Fibroblast of pulmonary artery (primary cell): ENCODE results near the gene INPP4A.

Experiments
- DNase-seq: peaks from one replicate; pipeline ENCODE4 v3.0.0-alpha.2; 2010; ENCODE audit warnings: low read depth
- H3K4me3 ChIP-seq: replicated peaks from 2 replicates; pipeline ENCODE4 v1.5.1; 2011; ENCODE audit warnings: low read depth, mild to moderate bottlenecking, control low read depth, low read length, moderate library complexity
- TF ChIP-seq, protein P1 (sequence below): IDR thresholded peaks from 2 replicates; pipeline ENCODE4 v1.5.1; 2011; ENCODE audit warnings: mild to moderate bottlenecking, control low read depth, low read length, inconsistent platforms; ENCODE audit errors: missing control alignments

INPP4A gene

DNA sequence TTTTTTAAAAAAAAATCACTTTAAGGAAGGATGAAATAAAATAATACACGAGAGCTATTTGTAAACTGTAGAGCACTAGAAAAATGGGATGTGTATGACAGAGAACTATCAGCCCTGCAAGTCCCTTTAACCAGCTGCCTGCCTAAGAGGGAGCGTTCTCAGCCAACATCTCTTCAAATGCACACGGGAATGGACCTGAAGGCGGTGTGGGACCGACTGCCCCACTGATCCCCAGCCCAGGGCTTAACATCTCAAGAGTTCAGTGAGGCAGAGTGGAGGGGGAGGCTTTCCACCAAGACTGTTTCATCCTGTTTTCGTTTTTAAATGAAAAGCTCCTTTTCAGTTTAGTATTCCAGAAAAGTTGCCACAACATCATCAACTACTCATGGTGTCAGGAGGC is 2.2 kb downstream of the INPP4A start:
- no peak for DNase-seq
- H3K4me3 ChIP-seq: no peak overlapping the region
- TF ChIP-seq, protein P1, sequence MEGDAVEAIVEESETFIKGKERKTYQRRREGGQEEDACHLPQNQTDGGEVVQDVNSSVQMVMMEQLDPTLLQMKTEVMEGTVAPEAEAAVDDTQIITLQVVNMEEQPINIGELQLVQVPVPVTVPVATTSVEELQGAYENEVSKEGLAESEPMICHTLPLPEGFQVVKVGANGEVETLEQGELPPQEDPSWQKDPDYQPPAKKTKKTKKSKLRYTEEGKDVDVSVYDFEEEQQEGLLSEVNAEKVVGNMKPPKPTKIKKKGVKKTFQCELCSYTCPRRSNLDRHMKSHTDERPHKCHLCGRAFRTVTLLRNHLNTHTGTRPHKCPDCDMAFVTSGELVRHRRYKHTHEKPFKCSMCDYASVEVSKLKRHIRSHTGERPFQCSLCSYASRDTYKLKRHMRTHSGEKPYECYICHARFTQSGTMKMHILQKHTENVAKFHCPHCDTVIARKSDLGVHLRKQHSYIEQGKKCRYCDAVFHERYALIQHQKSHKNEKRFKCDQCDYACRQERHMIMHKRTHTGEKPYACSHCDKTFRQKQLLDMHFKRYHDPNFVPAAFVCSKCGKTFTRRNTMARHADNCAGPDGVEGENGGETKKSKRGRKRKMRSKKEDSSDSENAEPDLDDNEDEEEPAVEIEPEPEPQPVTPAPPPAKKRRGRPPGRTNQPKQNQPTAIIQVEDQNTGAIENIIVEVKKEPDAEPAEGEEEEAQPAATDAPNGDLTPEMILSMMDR: no peak

GRCh38 chr2:98448441-98449145 is 3.9 kb downstream of the INPP4A start:
- no peak for DNase-seq
- TF ChIP-seq, protein P1: no peak
- no peak overlapping the region for H3K4me3 ChIP-seq

- no peak overlapping the region for H3K4me3 ChIP-seq
- TF ChIP-seq, protein P1: no peak
- no peak for DNase-seq
Observed at GRCh38 chr2:98452396-98453027, 7.9 kb downstream of the INPP4A start.

GRCh38 chr2:98453083-98453482 is 8.4 kb downstream of the INPP4A start:
- no peak overlapping the region for H3K4me3 ChIP-seq
- DNase-seq: no peak
- TF ChIP-seq, protein P1: no peak

DNA sequence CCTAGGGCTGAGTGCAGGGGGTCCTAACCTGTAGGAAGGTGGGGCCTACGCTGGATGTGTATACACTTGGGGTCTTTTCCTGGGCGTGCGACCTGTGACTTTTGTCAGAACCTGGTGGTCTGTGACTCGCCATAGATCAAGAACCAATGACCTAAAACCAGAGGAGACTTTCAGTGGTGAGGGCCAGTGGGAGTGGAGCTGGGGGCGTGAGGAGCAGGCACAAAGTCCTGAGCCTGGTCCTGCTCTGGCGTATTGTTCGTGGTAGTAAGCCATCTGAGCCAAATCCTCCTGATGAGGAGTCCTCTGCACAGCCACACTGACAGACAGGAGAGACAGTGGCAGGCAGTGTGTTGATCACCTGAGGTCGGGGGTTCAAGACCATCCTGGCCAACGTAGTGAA is 8.9 kb downstream of the INPP4A start:
- no peak for DNase-seq
- no peak overlapping the region for H3K4me3 ChIP-seq
- TF ChIP-seq, protein P1: no peak

- H3K4me3 ChIP-seq: no peak overlapping the region
- DNase-seq: no peak
Observed at GRCh38 chr2:98454073-98454472, 9.4 kb downstream of the INPP4A start.

More at GRCh38 chr2:98454073-98454472, 9.4 kb downstream of the INPP4A start:
- TF ChIP-seq, protein P1: no peak
